Stomach smooth muscle (tissue), 2 donors: ENCODE data around the gene RNF115.
A peak's percentile ranks its signal among the peaks of the same experiment; 100 is the strongest.

Experiments
- H3K27ac ChIP-seq: one replicate; pipeline ENCODE4 v1.7.0; 2013; ENCODE audit warnings: mild to moderate bottlenecking, low read length, inconsistent platforms
- H3K27me3 ChIP-seq, 2 donors: one replicate each; pipeline ENCODE4 v1.7.0; 2013; ENCODE audit warnings: low read length in 2 of 2; ENCODE audit not compliant: insufficient read depth in 2 of 2, control insufficient read depth in 1 of 2
- H3K36me3 ChIP-seq, 2 donors: one replicate each; pipeline ENCODE4 v1.7.0; 2013; ENCODE audit warnings: low read length in 2 of 2; ENCODE audit not compliant: control insufficient read depth in 2 of 2, insufficient read depth in 2 of 2
- H3K4me1 ChIP-seq: one replicate; pipeline ENCODE4 v1.7.0; 2013; ENCODE audit warnings: low read length; ENCODE audit not compliant: control insufficient read depth, insufficient read depth
- H3K4me3 ChIP-seq, 2 donors: one replicate each; pipeline ENCODE4 v1.7.0; 2013; ENCODE audit warnings: low read length in 2 of 2
- H3K9ac ChIP-seq, 2 donors: one replicate each; pipeline ENCODE4 v1.7.0; 2013; ENCODE audit warnings: low read length in 2 of 2, mild to moderate bottlenecking in 1 of 2
- H3K9me3 ChIP-seq, 2 donors: one replicate each; pipeline ENCODE4 v1.7.0; 2013; ENCODE audit warnings: low read length in 2 of 2; ENCODE audit not compliant: control insufficient read depth in 2 of 2
- donor health status: healthy.
- donor health status: Pancreatic carcinoma.

RNF115 gene

GRCh38 chr1:145823565-145824498, at the start of gene RNF115, which contains the start of gene POLR3C:
RNF115 (minus strand) TSS chr1:145824095; CDS start chr1:145823873, 222 bp downstream.
POLR3C (plus strand) TSS chr1:145824200; CDS start chr1:145825777, 1,577 bp downstream.
- Histone ChIP-seq H3K36me3 (peaks cover 19 to 21% of the 10 kb centered on the region in 2 donors), H3K4me3 (peak within 1 kb of the TSS; percentile 92 to 99), H3K9ac (peak within 1 kb of the TSS; percentile 92 to 96), H3K27me3 (no peaks in the 10 kb centered on the region), H3K27ac (peak within 1 kb of the TSS; percentile 89), H3K4me1 (no peaks in the 10 kb centered on the region), H3K9me3 (no peaks in the 10 kb centered on the region)

GRCh38 chr1:145871994-145872924, 48.4 kb upstream of the RNF115 start:
- no peaks in the 10 kb centered on the region for H3K9me3 ChIP-seq
- peak overlapping the region; percentile 83 to 92 for H3K4me3 ChIP-seq
- peaks cover 3 to 8% of the 10 kb centered on the region in 2 donors for H3K36me3 ChIP-seq
- no peaks in the 10 kb centered on the region for H3K27me3 ChIP-seq
- peak overlapping the region; percentile 86 to 87 for H3K9ac ChIP-seq
- H3K27ac ChIP-seq, result peak overlapping the region; percentile 87
- H3K4me1 ChIP-seq, result peaks cover 22% of the 10 kb centered on the region

- Histone ChIP-seq H3K9me3 (no peaks in the 10 kb centered on the region), H3K27me3 (no peaks in the 10 kb centered on the region), H3K36me3 (peaks cover 9 to 17% of the 10 kb centered on the region in 2 donors), H3K4me1 (peaks cover 22% of the 10 kb centered on the region), H3K4me3 (no peak overlapping the region), H3K9ac (no peak overlapping the region), H3K27ac (no peak overlapping the region)
Measured at GRCh38 chr1:145868232-145868631, 44.3 kb upstream of the RNF115 start.

- Histone ChIP-seq H3K36me3 (peaks cover 9 to 17% of the 10 kb centered on the region in 2 donors), H3K9ac (no peak overlapping the region), H3K4me1 (peaks cover 7% of the 10 kb centered on the region), H3K4me3 (no peak overlapping the region), H3K9me3 (no peaks in the 10 kb centered on the region), H3K27me3 (no peaks in the 10 kb centered on the region), H3K27ac (no peak overlapping the region)
Measured at GRCh38 chr1:145863282-145864018, 39.6 kb upstream of the RNF115 start.

- H3K4me1 ChIP-seq, result peaks cover 20% of the 10 kb centered on the region
- H3K9ac ChIP-seq, result peak overlapping the region; percentile 74 to 87
- no peaks in the 10 kb centered on the region for H3K9me3 ChIP-seq
- peaks cover 18 to 20% of the 10 kb centered on the region in 2 donors for H3K36me3 ChIP-seq
- H3K4me3 ChIP-seq, result peak overlapping the region; percentile 89 to 95
- peak overlapping the region; percentile 82 for H3K27ac ChIP-seq
- H3K27me3 ChIP-seq, result no peaks in the 10 kb centered on the region
Measured at GRCh38 chr1:145859491-145860023, 35.7 kb upstream of the RNF115 start.

- peak within 1 kb of the TSS; percentile 82 for H3K27ac ChIP-seq
- H3K4me3 ChIP-seq, result peak within 1 kb of the TSS; percentile 89 to 95
- no peaks in the 10 kb centered on the region for H3K27me3 ChIP-seq
- H3K36me3 ChIP-seq, result peaks cover 24 to 26% of the 10 kb centered on the region in 2 donors
- H3K9me3 ChIP-seq, result no peaks in the 10 kb centered on the region
- H3K4me1 ChIP-seq, result peaks cover 20% of the 10 kb centered on the region
- H3K9ac ChIP-seq, result peak within 1 kb of the TSS; percentile 74 to 87
Measured at GRCh38 chr1:145858901-145859490, 35.1 kb upstream of the RNF115 start, which contains the start of gene PIAS3. PIAS3 (minus strand) TSS chr1:145859081; CDS start chr1:145858990, 91 bp downstream.

GRCh38 chr1:145858238-145858900, 34.5 kb upstream of the RNF115 start:
- Histone ChIP-seq H3K27ac (peak overlapping the region; percentile 82), H3K9ac (peak overlapping the region; percentile 64 to 74), H3K9me3 (no peaks in the 10 kb centered on the region), H3K4me3 (peak overlapping the region; percentile 89 to 95), H3K27me3 (no peaks in the 10 kb centered on the region), H3K36me3 (peaks cover 30 to 32% of the 10 kb centered on the region in 2 donors), H3K4me1 (peaks cover 20% of the 10 kb centered on the region)

GRCh38 chr1:145857170-145857569, 33.3 kb upstream of the RNF115 start:
- Histone ChIP-seq H3K4me1 (peaks cover 20% of the 10 kb centered on the region), H3K27ac (no peak overlapping the region), H3K27me3 (no peaks in the 10 kb centered on the region), H3K36me3 (peaks cover 33 to 39% of the 10 kb centered on the region in 2 donors), H3K9ac (peak overlapping the region in 1 of 2 donors; percentile 74), H3K9me3 (no peaks in the 10 kb centered on the region), H3K4me3 (peak overlapping the region in 1 of 2 donors; percentile 95)

- Histone ChIP-seq H3K27me3 (no peaks in the 10 kb centered on the region), H3K9ac (no peak overlapping the region), H3K27ac (no peak overlapping the region), H3K36me3 (peaks cover 43 to 47% of the 10 kb centered on the region in 2 donors), H3K9me3 (no peaks in the 10 kb centered on the region), H3K4me1 (peaks cover 20% of the 10 kb centered on the region), H3K4me3 (no peak overlapping the region)
Measured at GRCh38 chr1:145855426-145855948, 31.6 kb upstream of the RNF115 start.
